ENCODE measurements around the gene MYOT.

MYOT gene

DNA sequence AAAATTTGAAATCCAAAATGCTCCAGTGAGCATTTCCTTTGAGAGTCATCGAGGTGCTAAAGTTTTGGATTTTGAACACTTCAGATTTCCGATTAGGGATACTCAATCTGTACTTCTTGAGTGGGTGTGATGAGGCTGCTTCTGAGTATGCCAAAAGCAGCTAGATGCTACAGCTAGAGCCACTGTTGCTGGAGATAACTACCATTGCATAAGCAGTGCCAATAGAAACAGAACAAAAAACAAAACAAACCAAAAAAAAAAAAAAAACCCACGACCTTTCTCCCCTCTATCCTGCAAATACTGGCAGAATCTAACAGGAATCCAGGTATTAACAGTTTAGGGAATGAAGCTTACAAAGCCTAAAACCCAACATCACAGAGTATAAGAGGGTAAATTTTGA, 65.1 kb downstream of the MYOT start:
- Histone ChIP-seq H3F3A (ENCODE audit: control insufficient read depth, insufficient read depth) (peaks cover 6% of the 10 kb centered on the region; the same call in 1 of the 2 replicates), H3K4me2 (ENCODE audit: low read length) (no peak overlapping the region), H4K20me1 (ENCODE audit: control insufficient read depth, insufficient read depth, low read depth, low read length) (no peaks in the 10 kb centered on the region), H3K27ac (ENCODE audit: low read depth, low read length) (no peak overlapping the region), H3K9me2 (replicated peaks; ENCODE audit: control insufficient read depth, low read length) (no peaks in the 10 kb centered on the region), H3K79me2 (ENCODE audit: control insufficient read depth, low read length) (no peaks in the 10 kb centered on the region), H3K27me3 (ENCODE audit: control insufficient read depth, low read length) (no peaks in the 10 kb centered on the region), H3K4me3 (ENCODE audit: low read length) (no peak overlapping the region), H3K4me1 (ENCODE audit: control insufficient read depth, low read length) (peaks cover 16% of the 10 kb centered on the region), H3K36me3 (ENCODE audit: control insufficient read depth, low read length) (peaks cover 9% of the 10 kb centered on the region), H3K9me3 (ENCODE audit: control insufficient read depth, insufficient read depth, low read length) (no peaks in the 10 kb centered on the region)
- TF ChIP-seq CTCF (IDR thresholded peaks at IDR 0.05; ENCODE audit: low read depth, low read length, poor library complexity, severe bottlenecking) (no peak), EZH2phosphoT487 (IDR thresholded peaks at IDR 0.05; ENCODE audit: borderline replicate concordance, low read length) (no peak)

GRCh38 chr5:137933491-137933911, 65.8 kb downstream of the MYOT start:
- no peak for TF ChIP-seq CTCF (IDR thresholded peaks at IDR 0.05; ENCODE audit: low read depth, low read length, poor library complexity, severe bottlenecking)
- TF ChIP-seq EZH2phosphoT487 (IDR thresholded peaks at IDR 0.05; ENCODE audit: borderline replicate concordance, low read length): no peak
- peaks cover 6% of the 10 kb centered on the region; the same call in 1 of the 2 replicates for H3F3A ChIP-seq (ENCODE audit: control insufficient read depth, insufficient read depth)
- H3K4me1 ChIP-seq (ENCODE audit: control insufficient read depth, low read length): peaks cover 16% of the 10 kb centered on the region
- H3K36me3 ChIP-seq (ENCODE audit: control insufficient read depth, low read length): peaks cover 14% of the 10 kb centered on the region
- no peaks in the 10 kb centered on the region for H4K20me1 ChIP-seq (ENCODE audit: control insufficient read depth, insufficient read depth, low read depth, low read length)
- no peak overlapping the region for H3K4me3 ChIP-seq (ENCODE audit: low read length)
- no peak overlapping the region for H3K27ac ChIP-seq (ENCODE audit: low read depth, low read length)
- no peaks in the 10 kb centered on the region for H3K9me2 ChIP-seq (replicated peaks; ENCODE audit: control insufficient read depth, low read length)
- no peaks in the 10 kb centered on the region for H3K9me3 ChIP-seq (ENCODE audit: control insufficient read depth, insufficient read depth, low read length)
- no peaks in the 10 kb centered on the region for H3K79me2 ChIP-seq (ENCODE audit: control insufficient read depth, low read length)
- no peaks in the 10 kb centered on the region for H3K27me3 ChIP-seq (ENCODE audit: control insufficient read depth, low read length)
- no peak overlapping the region for H3K4me2 ChIP-seq (ENCODE audit: low read length)

GRCh38 chr5:137935190-137935589, 67.5 kb downstream of the MYOT start:
- Histone ChIP-seq H3K79me2 (ENCODE audit: control insufficient read depth, low read length) (no peaks in the 10 kb centered on the region), H3K27ac (ENCODE audit: low read depth, low read length) (no peak overlapping the region), H3K9me2 (replicated peaks; ENCODE audit: control insufficient read depth, low read length) (no peaks in the 10 kb centered on the region), H3K4me2 (ENCODE audit: low read length) (no peak overlapping the region), H3F3A (ENCODE audit: control insufficient read depth, insufficient read depth) (peaks cover 6% of the 10 kb centered on the region; the same call in 1 of the 2 replicates), H4K20me1 (ENCODE audit: control insufficient read depth, insufficient read depth, low read depth, low read length) (no peaks in the 10 kb centered on the region), H3K4me1 (ENCODE audit: control insufficient read depth, low read length) (peaks cover 16% of the 10 kb centered on the region), H3K36me3 (ENCODE audit: control insufficient read depth, low read length) (peaks cover 31% of the 10 kb centered on the region), H3K27me3 (ENCODE audit: control insufficient read depth, low read length) (no peaks in the 10 kb centered on the region), H3K9me3 (ENCODE audit: control insufficient read depth, insufficient read depth, low read length) (no peaks in the 10 kb centered on the region), H3K4me3 (ENCODE audit: low read length) (no peak overlapping the region)
- no peak for TF ChIP-seq EZH2phosphoT487 (IDR thresholded peaks at IDR 0.05; ENCODE audit: borderline replicate concordance, low read length)
- no peak for TF ChIP-seq CTCF (IDR thresholded peaks at IDR 0.05; ENCODE audit: low read depth, low read length, poor library complexity, severe bottlenecking)

Data from DOHH2 (cell line).